Measurements from ENCODE around the gene PCDHB8.
A peak's percentile ranks its signal among the peaks of the same experiment; 100 is the strongest.
"Not testable (repeated sequence)": the region's sequence is repeated elsewhere in the genome, so short reads cannot be mapped to it uniquely, and the experiment has no call there.

PCDHB8 gene

GRCh38 chr5:141155540-141156374 is 21.8 kb upstream of the PCDHB8 start:
- in situ Hi-C loops (cut with MboI; ENCODE audit: low pct_unique_long_range_greater_than_20kb, low sequenced_read_pairs, unreplicated experiment): no loop called here
- TF ChIP-seq CTCF (IDR thresholded peaks at IDR 0.05; ENCODE audit: extremely low read depth, insufficient read depth, missing control alignments): no peak
- DNase-seq (ENCODE audit: low spot score): no peak

GRCh38 chr5:141157356-141157755 is 20.2 kb upstream of the PCDHB8 start:
- in situ Hi-C loops (cut with MboI; ENCODE audit: low pct_unique_long_range_greater_than_20kb, low sequenced_read_pairs, unreplicated experiment); DNase-seq (ENCODE audit: low spot score): not testable (repeated sequence)

GRCh38 chr5:141157901-141158300 is 19.7 kb upstream of the PCDHB8 start:
- in situ Hi-C loops (cut with MboI; ENCODE audit: low pct_unique_long_range_greater_than_20kb, low sequenced_read_pairs, unreplicated experiment); DNase-seq (ENCODE audit: low spot score): not testable (repeated sequence)

- in situ Hi-C loops (cut with MboI; ENCODE audit: low pct_unique_long_range_greater_than_20kb, low sequenced_read_pairs, unreplicated experiment): no loop called here
Measured at GRCh38 chr5:141172381-141173204, 5.0 kb upstream of the PCDHB8 start, which contains the start of gene PCDHB7. PCDHB7 (plus strand) TSS chr5:141172644; CDS start chr5:141172836, 192 bp downstream.

GRCh38 chr5:141174291-141175104 is 3.1 kb upstream of the PCDHB8 start:
- DNase-seq (ENCODE audit: low spot score); in situ Hi-C loops (cut with MboI; ENCODE audit: low pct_unique_long_range_greater_than_20kb, low sequenced_read_pairs, unreplicated experiment): not testable (repeated sequence)

More at GRCh38 chr5:141172381-141173204, 5.0 kb upstream of the PCDHB8 start, which contains the start of gene PCDHB7:
- TF ChIP-seq CTCF (IDR thresholded peaks at IDR 0.05; ENCODE audit: extremely low read depth, insufficient read depth, missing control alignments): peak; percentile 28
- DNase-seq (ENCODE audit: low spot score): no peak

GRCh38 chr5:141175933-141176332 is 1.7 kb upstream of the PCDHB8 start:
- in situ Hi-C loops (cut with MboI; ENCODE audit: low pct_unique_long_range_greater_than_20kb, low sequenced_read_pairs, unreplicated experiment): no loop called here
- DNase-seq (ENCODE audit: low spot score): no peak
- TF ChIP-seq CTCF (IDR thresholded peaks at IDR 0.05; ENCODE audit: extremely low read depth, insufficient read depth, missing control alignments): no peak

- in situ Hi-C loops (cut with MboI; ENCODE audit: low pct_unique_long_range_greater_than_20kb, low sequenced_read_pairs, unreplicated experiment); DNase-seq (ENCODE audit: low spot score): not testable (repeated sequence)
Measured at GRCh38 chr5:141179371-141179770, 1.8 kb downstream of the PCDHB8 start.

- in situ Hi-C loops (cut with MboI; ENCODE audit: low pct_unique_long_range_greater_than_20kb, low sequenced_read_pairs, unreplicated experiment); DNase-seq (ENCODE audit: low spot score): not testable (repeated sequence)
Measured at GRCh38 chr5:141179876-141180275, 2.3 kb downstream of the PCDHB8 start.

GRCh38 chr5:141180313-141180712 is 2.7 kb downstream of the PCDHB8 start:
- in situ Hi-C loops (cut with MboI; ENCODE audit: low pct_unique_long_range_greater_than_20kb, low sequenced_read_pairs, unreplicated experiment): no loop called here
- TF ChIP-seq CTCF (IDR thresholded peaks at IDR 0.05; ENCODE audit: extremely low read depth, insufficient read depth, missing control alignments): no peak

More at GRCh38 chr5:141180313-141180712, 2.7 kb downstream of the PCDHB8 start:
- DNase-seq (ENCODE audit: low spot score): no peak

Data from GM13977 (cell line).